Measurements from ENCODE around the gene CMTM6. TPM values are rescaled to one million over a fixed set of nuclear protein-coding genes. Genes with fewer than 3 reads are reported as not detected.

CMTM6 gene
- total and polyA plus RNA-seq, 2 of the 13 experiments (the other 11 are each of a cell fraction or from before 2014, with no cell fraction given) = 25.6 to 55.7 TPM

DNA sequence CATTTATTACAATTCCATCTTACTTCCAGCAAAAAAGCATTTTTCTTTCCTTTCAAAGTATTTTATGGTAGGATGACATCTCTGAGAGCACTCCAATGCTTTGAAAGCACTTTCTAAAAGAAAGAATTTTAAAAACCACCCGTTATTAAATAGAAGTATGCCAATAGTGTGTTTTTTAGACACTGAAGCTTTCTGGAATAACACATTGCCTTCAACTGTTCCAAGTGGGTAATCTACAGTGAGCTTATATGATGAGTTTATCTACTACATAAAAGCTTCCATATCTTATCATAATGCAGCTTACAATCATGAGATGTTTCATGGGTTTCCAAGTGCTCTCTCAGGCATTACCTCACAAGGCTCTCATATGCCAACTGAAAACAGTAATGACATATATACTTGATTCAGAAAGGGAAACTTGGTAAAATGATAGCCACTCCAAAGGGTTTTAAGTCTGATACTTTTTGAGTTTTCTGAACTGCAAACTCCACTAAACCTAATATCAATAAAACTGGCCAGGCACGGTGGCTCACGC, 14.1 kb downstream of the CMTM6 start:
- H3K4me3 ChIP-seq (replicated peaks in 1 of 3; ENCODE audit: insufficient read depth in 1 of 3, low read depth in 2 of 3, low read length in 3 of 3) = no peak overlapping the region
- no peak overlapping the region for H3K27ac ChIP-seq (ENCODE audit: extremely low read length, insufficient read depth, low read length)
- ATAC-seq = no peak
- peaks cover 3% of the 10 kb centered on the region for H3K79me2 ChIP-seq (ENCODE audit: insufficient read depth, low read length)
- H3K36me3 ChIP-seq (replicated peaks in 1 of 2; ENCODE audit: control insufficient read depth in 1 of 2, insufficient read depth in 2 of 2, low read length in 2 of 2) = peaks cover 0 to 17% of the 10 kb centered on the region in 2 experiments; a peak in 3 of 5 replicates
- H4K20me1 ChIP-seq (ENCODE audit: insufficient read depth, low read length) = no peaks in the 10 kb centered on the region
- no peak for DNase-seq (ENCODE audit: low spot score)
- 93% methylated on average over 3 of the region's 3 CpGs for WGBS (ENCODE audit: low lambda C conversion rate)
- H3K4me1 ChIP-seq (ENCODE audit: insufficient read depth, low read length) = peaks cover 14% of the 10 kb centered on the region
- no peak overlapping the region for H2AFZ ChIP-seq (ENCODE audit: low read length)
- FAIRE-seq = no peak
- no TSS peak for BruUV-seq (replicated peaks)
- TF ChIP-seq MED8 (CRISPR knock-in tag; IDR thresholded peaks at IDR 0.05; ENCODE audit: insufficient replicate concordance) (no peak), EP300 (IDR thresholded peaks at IDR 0.05; ENCODE audit: low read depth in 2 of 2, low read length in 2 of 2) (no peak), EP300 (CRISPR knock-in tag; IDR thresholded peaks at IDR 0.05; ENCODE audit: borderline replicate concordance) (no peak)
- H3K27me3 ChIP-seq (ENCODE audit: control insufficient read depth in 1 of 2, insufficient read depth in 2 of 2, low read length in 2 of 2) = no peaks in the 10 kb centered on the region
- H3K9me3 ChIP-seq (ENCODE audit: low read length) = no peaks in the 10 kb centered on the region
- in situ Hi-C loops (cut with HindIII; ENCODE audit: extremely low pct_ligation_motif_present, low pct_unique_long_range_greater_than_20kb) (no loop called here), intact Hi-C loops (cut with micrococcal nuclease; ENCODE audit: unreplicated experiment) (no loop called here)
- H3K4me2 ChIP-seq (ENCODE audit: low read depth, low read length) = no peak overlapping the region
- no peak overlapping the region for H3K9ac ChIP-seq (ENCODE audit: insufficient read depth, low read depth, low read length)
- ChIA-PET POLR2A (no interaction called here), CTCF (ENCODE audit: low intra/inter-chr PET ratio, low total read pairs) (no interaction called here)

DNA sequence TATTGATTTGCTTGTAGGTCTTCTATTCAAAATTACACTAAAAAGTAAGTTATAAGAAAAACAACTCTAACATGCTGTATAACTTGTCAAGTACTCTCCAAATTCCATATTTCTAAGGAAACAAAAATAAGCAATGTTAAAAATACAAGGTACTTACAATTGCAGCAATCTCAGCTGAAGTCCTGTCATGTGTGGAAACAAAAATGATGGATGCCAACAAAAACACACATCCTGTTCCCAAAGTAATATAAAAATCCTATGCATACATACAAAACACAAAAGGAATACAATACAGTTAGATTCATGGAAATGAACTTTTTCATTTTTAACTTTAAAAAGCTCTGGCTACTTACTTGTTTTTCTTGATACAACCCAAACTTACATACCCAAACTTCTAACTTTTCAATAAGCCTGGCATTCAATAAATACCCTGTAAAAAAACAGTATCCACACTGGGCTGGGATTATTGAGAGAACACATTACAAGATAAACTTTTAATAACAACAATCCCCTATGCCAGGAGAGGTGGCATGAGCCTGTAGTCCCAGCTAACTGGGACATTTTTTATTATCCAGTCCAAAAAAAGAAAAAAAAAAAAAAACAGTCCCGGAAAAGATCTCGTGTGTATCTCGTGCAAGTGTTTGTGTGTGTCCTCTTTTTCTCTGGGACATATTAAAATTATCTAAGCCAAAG, 14.7 kb downstream of the CMTM6 start:
- no peak overlapping the region for H3K9ac ChIP-seq (ENCODE audit: insufficient read depth, low read depth, low read length)
- no peak for DNase-seq (ENCODE audit: low spot score)
- ATAC-seq = no peak
- no TSS peak for BruUV-seq (replicated peaks)
- H3K4me2 ChIP-seq (ENCODE audit: low read depth, low read length) = no peak overlapping the region
- intact Hi-C loops (cut with micrococcal nuclease; ENCODE audit: unreplicated experiment) = no loop called here
- no peak for FAIRE-seq
- H3K27me3 ChIP-seq (ENCODE audit: control insufficient read depth in 1 of 2, insufficient read depth in 2 of 2, low read length in 2 of 2) = no peaks in the 10 kb centered on the region
- no peaks in the 10 kb centered on the region for H3K9me3 ChIP-seq (ENCODE audit: low read length)
- 98% methylated on average over 3 of the region's 3 CpGs for WGBS (ENCODE audit: low lambda C conversion rate)
- H3K4me3 ChIP-seq (replicated peaks in 1 of 3; ENCODE audit: insufficient read depth in 1 of 3, low read depth in 2 of 3, low read length in 3 of 3) = no peak overlapping the region
- peaks cover 0 to 21% of the 10 kb centered on the region in 2 experiments; a peak in 3 of 5 replicates for H3K36me3 ChIP-seq (replicated peaks in 1 of 2; ENCODE audit: control insufficient read depth in 1 of 2, insufficient read depth in 2 of 2, low read length in 2 of 2)
- no peak overlapping the region for H2AFZ ChIP-seq (ENCODE audit: low read length)
- H3K79me2 ChIP-seq (ENCODE audit: insufficient read depth, low read length) = no peaks in the 10 kb centered on the region
- ChIA-PET POLR2A (no interaction called here), CTCF (ENCODE audit: low intra/inter-chr PET ratio, low total read pairs) (no interaction called here)
- H3K4me1 ChIP-seq (ENCODE audit: insufficient read depth, low read length) = peaks cover 14% of the 10 kb centered on the region
- in situ Hi-C loops (cut with HindIII; ENCODE audit: extremely low pct_ligation_motif_present, low pct_unique_long_range_greater_than_20kb) = no loop called here
- H4K20me1 ChIP-seq (ENCODE audit: insufficient read depth, low read length) = no peaks in the 10 kb centered on the region
- no peak overlapping the region for H3K27ac ChIP-seq (ENCODE audit: extremely low read length, insufficient read depth, low read length)
- TF ChIP-seq KDM1A (CRISPR knock-in tag; IDR thresholded peaks at IDR 0.05) (no peak), SATB2 (CRISPR knock-in tag; IDR thresholded peaks at IDR 0.05) (no peak), CREM (IDR thresholded peaks at IDR 0.05) (no peak), CREM (CRISPR knock-in tag; IDR thresholded peaks at IDR 0.05) (no peak), ZNF83 (CRISPR knock-in tag; IDR thresholded peaks at IDR 0.05; ENCODE audit: borderline replicate concordance) (no peak), ZNF484 (CRISPR knock-in tag; IDR thresholded peaks at IDR 0.05; ENCODE audit: borderline replicate concordance, low read depth) (no peak), NCOR1 (IDR thresholded peaks at IDR 0.05; ENCODE audit: borderline replicate concordance, low read length) (no peak), PCBP1 (IDR thresholded peaks at IDR 0.05; ENCODE audit: borderline replicate concordance, low read depth, low read length) (no peak), ZNF180 (CRISPR knock-in tag; IDR thresholded peaks at IDR 0.05; ENCODE audit: borderline replicate concordance, low read depth) (no peak)
- TF ChIP-seq, protein P1, sequence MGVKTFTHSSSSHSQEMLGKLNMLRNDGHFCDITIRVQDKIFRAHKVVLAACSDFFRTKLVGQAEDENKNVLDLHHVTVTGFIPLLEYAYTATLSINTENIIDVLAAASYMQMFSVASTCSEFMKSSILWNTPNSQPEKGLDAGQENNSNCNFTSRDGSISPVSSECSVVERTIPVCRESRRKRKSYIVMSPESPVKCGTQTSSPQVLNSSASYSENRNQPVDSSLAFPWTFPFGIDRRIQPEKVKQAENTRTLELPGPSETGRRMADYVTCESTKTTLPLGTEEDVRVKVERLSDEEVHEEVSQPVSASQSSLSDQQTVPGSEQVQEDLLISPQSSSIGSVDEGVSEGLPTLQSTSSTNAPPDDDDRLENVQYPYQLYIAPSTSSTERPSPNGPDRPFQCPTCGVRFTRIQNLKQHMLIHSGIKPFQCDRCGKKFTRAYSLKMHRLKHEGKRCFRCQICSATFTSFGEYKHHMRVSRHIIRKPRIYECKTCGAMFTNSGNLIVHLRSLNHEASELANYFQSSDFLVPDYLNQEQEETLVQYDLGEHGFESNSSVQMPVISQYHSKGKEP (CRISPR knock-in tag; IDR thresholded peaks at IDR 0.05) = no peak
- TF ChIP-seq, protein P2, sequence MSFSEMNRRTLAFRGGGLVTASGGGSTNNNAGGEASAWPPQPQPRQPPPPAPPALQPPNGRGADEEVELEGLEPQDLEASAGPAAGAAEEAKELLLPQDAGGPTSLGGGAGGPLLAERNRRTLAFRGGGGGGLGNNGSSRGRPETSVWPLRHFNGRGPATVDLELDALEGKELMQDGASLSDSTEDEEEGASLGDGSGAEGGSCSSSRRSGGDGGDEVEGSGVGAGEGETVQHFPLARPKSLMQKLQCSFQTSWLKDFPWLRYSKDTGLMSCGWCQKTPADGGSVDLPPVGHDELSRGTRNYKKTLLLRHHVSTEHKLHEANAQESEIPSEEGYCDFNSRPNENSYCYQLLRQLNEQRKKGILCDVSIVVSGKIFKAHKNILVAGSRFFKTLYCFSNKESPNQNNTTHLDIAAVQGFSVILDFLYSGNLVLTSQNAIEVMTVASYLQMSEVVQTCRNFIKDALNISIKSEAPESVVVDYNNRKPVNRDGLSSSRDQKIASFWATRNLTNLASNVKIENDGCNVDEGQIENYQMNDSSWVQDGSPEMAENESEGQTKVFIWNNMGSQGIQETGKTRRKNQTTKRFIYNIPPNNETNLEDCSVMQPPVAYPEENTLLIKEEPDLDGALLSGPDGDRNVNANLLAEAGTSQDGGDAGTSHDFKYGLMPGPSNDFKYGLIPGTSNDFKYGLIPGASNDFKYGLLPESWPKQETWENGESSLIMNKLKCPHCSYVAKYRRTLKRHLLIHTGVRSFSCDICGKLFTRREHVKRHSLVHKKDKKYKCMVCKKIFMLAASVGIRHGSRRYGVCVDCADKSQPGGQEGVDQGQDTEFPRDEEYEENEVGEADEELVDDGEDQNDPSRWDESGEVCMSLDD (CRISPR knock-in tag; IDR thresholded peaks at IDR 0.05; ENCODE audit: borderline replicate concordance) = no peak
